ENCODE measurements around the gene GPR84.

- TF ChIP-seq CTCF (IDR thresholded peaks at IDR 0.05) (no peak), POLR2A (IDR thresholded peaks at IDR 0.05) (no peak)
These were observed 12.7 kb upstream of the GPR84 start for GRCh38 chr12:54377007-54377406.

All from adrenal gland (tissue), 5 donors.